Stimulated activated CD8-positive, alpha-beta memory T cell treated with anti-CD3 and anti-CD28 coated beads, Interleukin-15, amount 100 ng/mL, for 24 hours (primary cell): ENCODE data around the gene ZC3H12C.
"Not testable (repeated sequence)": the region's sequence is repeated elsewhere in the genome, so short reads cannot be mapped to it uniquely, and the experiment has no call there.

Experiments used
- DNase-seq: peaks from one replicate; pipeline ENCODE4 v3.0.0-alpha.2; 2020; ENCODE audit warnings: low read depth

The ZC3H12C gene

GRCh38 chr11:110092515-110093406 lies at the start of gene ZC3H12C:
Gene ZC3H12C, plus strand, starts transcription at chr11:110093392. Its CDS starts 20 bp downstream, at chr11:110093412.
- DNase-seq, result no peak

- no peak for DNase-seq
Measured at GRCh38 chr11:110044226-110044968, 48.8 kb upstream of the ZC3H12C start.

GRCh38 chr11:110046775-110047380 lies 46.3 kb upstream of the ZC3H12C start:
- DNase-seq, result no peak

DNA sequence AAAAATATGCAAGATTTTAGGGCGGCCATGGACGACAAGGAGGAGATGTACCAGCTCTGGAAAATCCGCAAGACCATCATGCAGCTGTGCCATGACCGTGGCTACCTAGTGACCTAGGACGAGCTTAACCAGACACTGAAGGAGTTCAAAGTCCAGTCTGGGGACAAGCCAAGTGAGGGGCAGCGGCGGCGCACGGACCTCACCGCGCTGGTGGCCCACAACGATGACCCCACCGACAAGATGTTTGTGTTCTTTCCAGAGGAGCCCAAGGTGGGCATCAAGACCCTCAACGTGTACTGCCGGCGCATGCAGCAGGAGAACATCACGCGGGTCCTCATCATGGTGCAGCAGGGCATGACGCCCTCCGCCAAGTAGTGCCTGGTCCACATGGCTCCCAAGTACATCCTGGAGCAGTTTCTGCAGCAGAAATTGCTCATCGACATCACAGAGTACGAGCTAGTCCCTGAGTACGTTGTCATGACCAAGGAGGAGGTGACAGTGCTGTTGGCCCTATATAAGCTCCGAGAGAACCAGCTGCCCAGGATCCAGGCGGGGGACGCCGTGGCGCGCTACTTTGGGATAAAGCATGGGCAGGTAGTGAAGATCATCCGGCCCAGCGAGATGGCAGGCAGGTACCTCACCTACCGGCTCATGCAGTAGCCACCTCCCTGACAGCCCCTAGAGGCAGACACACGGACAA lies 43.5 kb upstream of the ZC3H12C start:
- DNase-seq, result no peak

- no peak for DNase-seq
Measured at GRCh38 chr11:110050201-110050506, 43.0 kb upstream of the ZC3H12C start.

- DNase-seq, result no peak
Measured at GRCh38 chr11:110053848-110054414, 39.3 kb upstream of the ZC3H12C start.

DNA sequence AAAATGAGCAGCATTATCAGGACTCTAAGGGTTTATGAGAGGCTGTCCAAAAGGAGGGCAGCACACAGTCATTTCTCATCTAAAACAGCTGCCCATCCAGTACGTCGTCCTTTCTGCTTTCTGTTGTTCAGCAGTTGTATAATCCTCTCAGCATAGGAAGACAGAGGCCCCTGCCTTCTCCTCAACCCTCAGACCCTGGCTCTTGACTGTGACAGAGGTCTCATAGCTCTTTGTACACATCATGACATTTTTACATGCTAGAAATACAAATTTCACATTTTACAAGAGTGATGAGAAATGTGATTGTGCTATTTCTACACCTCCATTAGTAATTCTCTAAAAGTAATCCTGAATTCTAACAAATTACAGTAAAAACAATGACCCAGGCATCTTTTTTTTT lies 36.2 kb upstream of the ZC3H12C start:
- no peak for DNase-seq

DNA sequence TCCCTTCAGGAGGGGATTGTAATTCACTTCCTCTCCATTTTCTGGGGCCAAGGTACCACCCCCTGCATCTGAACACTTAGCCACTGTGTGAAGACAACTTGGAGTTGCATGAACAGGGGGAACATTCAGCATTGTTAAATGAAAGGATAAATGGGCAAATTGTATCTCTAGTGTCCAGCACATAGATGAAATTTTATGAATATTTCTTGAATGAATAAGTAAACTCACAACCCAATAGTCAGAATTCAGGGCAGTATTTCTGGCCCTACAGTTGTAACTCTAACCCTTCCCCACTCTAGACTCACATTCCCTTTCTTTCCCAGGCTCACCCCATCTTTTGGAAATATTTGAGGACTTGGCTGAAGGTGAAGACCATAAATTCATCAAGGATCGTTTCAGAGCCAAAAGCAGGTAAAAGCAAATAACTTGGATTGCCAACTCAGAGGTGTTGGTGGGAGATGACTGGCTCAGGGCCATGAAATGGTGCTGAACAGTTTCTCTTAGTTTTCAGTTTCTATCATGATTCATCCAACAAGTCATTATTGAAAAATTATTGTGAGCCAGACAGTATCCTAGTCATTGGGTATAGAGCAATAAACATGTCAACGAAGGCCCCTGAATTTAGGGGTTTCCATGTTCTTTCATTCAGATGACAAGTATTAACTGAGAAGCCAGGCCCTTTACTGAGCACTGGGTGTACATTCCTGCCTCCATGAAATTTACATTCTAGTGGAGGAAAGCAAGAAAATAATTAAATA lies 33.3 kb upstream of the ZC3H12C start:
- DNase-seq, result no peak

- no peak for DNase-seq
Measured at GRCh38 chr11:110061296-110061695, 31.9 kb upstream of the ZC3H12C start.

DNA sequence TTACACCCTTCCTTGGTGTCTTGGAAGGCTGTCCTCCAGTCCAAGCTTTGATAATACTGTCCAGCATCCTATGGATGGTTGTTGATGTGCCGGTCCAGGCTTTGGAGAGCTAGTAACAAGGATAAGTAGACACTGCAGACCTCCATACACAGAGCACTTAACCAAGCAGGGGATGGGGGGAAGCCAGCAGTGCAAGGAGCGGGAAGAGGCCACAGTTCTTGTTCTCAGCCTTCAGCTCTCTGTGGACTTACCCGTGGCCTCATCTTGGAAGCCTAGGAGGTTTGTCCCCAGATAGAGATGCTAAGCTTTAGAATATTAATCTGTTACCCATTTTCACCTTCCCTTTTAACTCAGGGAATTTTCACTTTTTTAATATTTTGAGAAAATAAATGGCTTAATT lies 30.9 kb upstream of the ZC3H12C start:
- DNase-seq, result no peak

- DNase-seq, result no peak
Measured at GRCh38 chr11:110065189-110065588, 28.0 kb upstream of the ZC3H12C start.

DNA sequence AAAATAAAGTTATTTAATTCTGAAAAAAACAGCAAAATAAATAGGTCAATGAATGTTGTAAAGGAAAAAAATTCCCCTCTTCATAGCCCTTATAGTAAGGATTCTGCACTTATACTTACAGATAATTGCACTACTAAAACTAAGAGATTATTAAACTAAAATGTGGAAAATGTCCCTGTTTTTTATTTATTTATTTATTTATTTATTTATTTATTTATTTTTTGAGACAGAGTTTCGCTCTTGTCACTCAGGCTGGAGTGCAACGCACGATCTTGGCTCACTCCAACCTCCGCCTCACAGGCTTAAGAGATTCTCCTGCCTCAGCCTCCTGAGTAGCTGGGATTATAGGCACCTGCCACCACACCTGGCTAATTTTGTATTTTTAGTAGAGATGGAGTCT lies 25.2 kb upstream of the ZC3H12C start:
- DNase-seq, result not testable (repeated sequence)

DNA sequence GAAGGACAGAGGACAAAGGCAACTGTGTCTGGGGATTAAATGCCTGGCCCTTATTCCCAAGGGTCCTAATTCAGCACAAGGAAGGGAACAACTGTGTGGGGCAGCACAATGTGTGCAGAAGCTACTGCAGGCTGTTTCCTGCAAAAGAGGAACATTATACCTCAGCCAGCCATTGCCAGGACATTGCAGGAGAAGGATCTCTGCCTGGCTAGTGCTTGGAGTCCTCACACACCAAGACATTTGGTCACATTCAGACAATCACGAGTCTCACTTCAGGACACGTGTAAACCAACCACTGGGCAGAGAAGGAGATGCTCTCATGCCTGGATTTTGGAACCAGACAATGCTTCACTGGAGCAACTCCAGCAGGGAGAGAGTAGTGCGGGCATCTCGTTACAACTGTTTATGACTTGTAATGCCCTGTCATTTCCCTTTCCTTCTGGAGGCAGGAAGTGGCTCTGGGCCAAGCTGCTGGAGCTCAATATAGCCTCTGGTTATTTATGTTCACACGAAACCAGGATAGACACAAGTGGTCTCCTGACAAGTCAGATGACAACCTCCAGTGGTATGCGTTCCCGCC lies 23.9 kb upstream of the ZC3H12C start:
- no peak for DNase-seq

DNA sequence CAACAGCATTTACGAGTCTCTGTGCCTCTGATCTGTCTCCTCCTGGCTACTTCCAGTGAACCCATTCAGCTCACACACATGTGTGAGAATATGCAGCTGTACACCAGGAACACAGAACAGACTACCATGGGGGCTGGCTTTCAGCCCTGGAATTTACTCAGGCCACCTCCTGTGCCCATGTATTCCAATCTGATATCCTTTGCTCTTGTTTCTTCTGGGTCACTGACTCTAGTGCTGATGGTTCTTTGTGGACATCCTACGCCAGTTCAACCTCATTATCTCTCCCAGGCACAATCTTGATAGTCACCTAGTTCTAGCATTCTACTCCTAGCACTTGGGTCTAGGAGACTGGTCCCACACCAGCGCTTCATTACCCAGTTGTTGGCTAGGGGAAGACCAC lies 23.0 kb upstream of the ZC3H12C start:
- DNase-seq, result no peak

GRCh38 chr11:110071197-110071596 lies 22.0 kb upstream of the ZC3H12C start:
- no peak for DNase-seq

- DNase-seq, result no peak
Measured at GRCh38 chr11:110072930-110073329, 20.3 kb upstream of the ZC3H12C start.

- no peak for DNase-seq
Measured at GRCh38 chr11:110074499-110074898, 18.7 kb upstream of the ZC3H12C start.

- DNase-seq, result no peak
Measured at GRCh38 chr11:110075105-110075846, 17.9 kb upstream of the ZC3H12C start.

DNA sequence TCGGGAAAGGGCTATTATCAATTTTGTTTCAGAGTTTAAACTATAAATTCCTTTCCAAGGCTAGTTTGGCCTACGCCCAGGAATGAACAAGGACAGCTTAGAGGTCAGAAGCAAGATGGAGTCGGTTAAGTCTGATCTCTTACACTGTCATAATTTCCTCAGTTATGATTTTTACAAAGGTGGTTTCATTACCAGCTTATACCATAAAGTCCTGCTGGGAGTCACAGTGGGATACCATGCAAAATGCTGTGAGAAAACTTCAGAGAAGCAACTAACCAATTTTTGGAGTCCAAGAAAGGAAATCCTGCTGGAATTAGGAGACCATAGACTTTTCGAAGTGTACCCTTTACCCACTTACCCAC lies 17.4 kb upstream of the ZC3H12C start:
- DNase-seq, result no peak

- DNase-seq, result no peak
Measured at GRCh38 chr11:110076371-110076965, 16.7 kb upstream of the ZC3H12C start.
